ENCODE results near the gene NHLRC4.

DNA sequence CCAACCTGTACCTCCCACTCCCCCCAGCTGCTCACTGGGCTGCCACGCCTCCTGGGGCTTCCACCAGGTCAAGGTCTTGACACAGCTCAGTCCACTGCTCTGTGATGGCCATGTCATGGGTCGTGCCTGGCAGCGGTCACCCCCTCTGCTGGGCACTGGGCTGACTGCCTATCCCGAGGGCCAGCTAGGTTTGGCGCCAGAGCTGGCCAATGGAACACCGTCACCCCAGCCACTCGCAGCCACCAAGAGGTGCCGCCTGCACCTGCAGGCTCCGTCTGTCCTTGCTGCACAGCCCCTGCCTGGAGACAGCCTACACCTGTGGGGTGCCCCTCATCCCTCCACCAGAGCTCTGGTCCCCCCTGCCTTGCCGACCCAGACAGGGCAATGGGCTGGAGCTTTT lies 18.5 kb downstream of the NHLRC4 start:
- TF ChIP-seq, protein P1, sequence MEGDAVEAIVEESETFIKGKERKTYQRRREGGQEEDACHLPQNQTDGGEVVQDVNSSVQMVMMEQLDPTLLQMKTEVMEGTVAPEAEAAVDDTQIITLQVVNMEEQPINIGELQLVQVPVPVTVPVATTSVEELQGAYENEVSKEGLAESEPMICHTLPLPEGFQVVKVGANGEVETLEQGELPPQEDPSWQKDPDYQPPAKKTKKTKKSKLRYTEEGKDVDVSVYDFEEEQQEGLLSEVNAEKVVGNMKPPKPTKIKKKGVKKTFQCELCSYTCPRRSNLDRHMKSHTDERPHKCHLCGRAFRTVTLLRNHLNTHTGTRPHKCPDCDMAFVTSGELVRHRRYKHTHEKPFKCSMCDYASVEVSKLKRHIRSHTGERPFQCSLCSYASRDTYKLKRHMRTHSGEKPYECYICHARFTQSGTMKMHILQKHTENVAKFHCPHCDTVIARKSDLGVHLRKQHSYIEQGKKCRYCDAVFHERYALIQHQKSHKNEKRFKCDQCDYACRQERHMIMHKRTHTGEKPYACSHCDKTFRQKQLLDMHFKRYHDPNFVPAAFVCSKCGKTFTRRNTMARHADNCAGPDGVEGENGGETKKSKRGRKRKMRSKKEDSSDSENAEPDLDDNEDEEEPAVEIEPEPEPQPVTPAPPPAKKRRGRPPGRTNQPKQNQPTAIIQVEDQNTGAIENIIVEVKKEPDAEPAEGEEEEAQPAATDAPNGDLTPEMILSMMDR (IDR thresholded peaks at IDR 0.05; ENCODE audit: low read depth, low read length, poor library complexity, severe bottlenecking): no peak
- TF ChIP-seq EZH2phosphoT487 (IDR thresholded peaks at IDR 0.05; ENCODE audit: borderline replicate concordance, low read length): no peak
